MCF 10A (cell line): ENCODE results near the gene PPAT. TPM values are rescaled to one million over a fixed set of nuclear protein-coding genes. Genes with fewer than 3 reads are reported as not detected.

Experiments used
- BruUV-seq: library from RNA; stranded (reverse); fragments of 400-500 nt; replicated peaks from 2 replicates; lab custom pipeline; 2021; lab: Mats Ljungman, UMichigan
- CTCF ChIA-PET: fragments of 300-600 bp; sonication (Branson Sonifier 250); formaldehyde crosslinking; extraction: SDS; loops from one replicate; lab custom pipeline; 2021; ENCODE audit warnings: antibody characterized with exemption, inconsistent platforms; lab: Yijun Ruan, JAX
- POLR2A ChIA-PET: fragments of 300-600, 350-650 bp; sonication (Branson Sonifier 250); formaldehyde crosslinking; extraction: SDS; loops from one replicate; lab custom pipeline; 2020; ENCODE audit warnings: antibody characterized with exemption, inconsistent platforms; lab: Yijun Ruan, JAX
- DNase-seq: peaks from one replicate; pipeline ENCODE4 v3.0.0-alpha.2; 2018; ENCODE audit not compliant: unreplicated experiment
- H3K27ac Mint-ChIP-seq: one replicate; pipeline ENCODE4 v1.8.0; 2022; ENCODE audit warnings: mild to moderate bottlenecking, low read depth, mixed read lengths; ENCODE audit not compliant: unreplicated experiment
- H3K27me3 Mint-ChIP-seq: one replicate; pipeline ENCODE4 v1.8.0; 2022; ENCODE audit warnings: mixed read lengths; ENCODE audit not compliant: insufficient read depth, unreplicated experiment
- H3K36me3 Mint-ChIP-seq: one replicate; pipeline ENCODE4 v1.8.0; 2022; ENCODE audit warnings: mild to moderate bottlenecking, moderate library complexity, mixed read lengths; ENCODE audit not compliant: insufficient read depth, unreplicated experiment
- H3K4me1 Mint-ChIP-seq: one replicate; pipeline ENCODE4 v1.8.0; 2022; ENCODE audit warnings: mixed read lengths; ENCODE audit not compliant: insufficient read depth, unreplicated experiment
- H3K4me3 Mint-ChIP-seq: one replicate; pipeline ENCODE4 v1.8.0; 2022; ENCODE audit warnings: mild to moderate bottlenecking, moderate library complexity, mixed read lengths; ENCODE audit not compliant: unreplicated experiment
- H3K9me3 Mint-ChIP-seq: one replicate; pipeline ENCODE4 v1.8.0; 2022; ENCODE audit warnings: mixed read lengths; ENCODE audit not compliant: unreplicated experiment
- CTCF ChIP-seq: fragments of 200-600 bp; IDR thresholded peaks from one replicate; pipeline ENCODE4 v1.8.0; 2022; ENCODE audit warnings: antibody characterized with exemption, mild to moderate bottlenecking; ENCODE audit not compliant: unreplicated experiment
- intact Hi-C: fragments of 100-400 bp; cut with micrococcal nuclease; formaldehyde crosslinking; loops from 2 replicates; pipeline ENCODE4 v1.14.1; 2022
- total RNA-seq: library from RNA; stranded (reverse); gene quantifications from 2 replicates; pipeline ENCODE4 v1.2.3, GENCODE V29; 2022

PPAT gene
- total RNA-seq, 1 experiment from 2014 or later, result 47.0 TPM

GRCh38 chr4:56417396-56417795, 18.0 kb downstream of the PPAT start:
- ChIA-PET CTCF (interaction anchor here (0.7 to 1.7 kb wide), 2 partner anchors 419 to 469 kb away, joined by 3 to 7 read pairs; partner anchors contain the start of gene CEP135), POLR2A (interaction anchor here (4.0 kb wide), 1 partner anchor 18 kb away, joined by 38 read pairs; the partner anchor contains the start of genes PAICS and PPAT)
- no peak for TF ChIP-seq CTCF
- H3K27ac Mint-ChIP-seq, result no peak overlapping the region
- H3K4me3 Mint-ChIP-seq, result no peak overlapping the region
- intact Hi-C loops, result no loop called here
- H3K27me3 Mint-ChIP-seq, result no peaks in the 10 kb centered on the region
- peaks cover 7% of the 10 kb centered on the region for H3K4me1 Mint-ChIP-seq
- no TSS peak for BruUV-seq
- DNase-seq, result no peak
- H3K9me3 Mint-ChIP-seq, result no peaks in the 10 kb centered on the region
- no peaks in the 10 kb centered on the region for H3K36me3 Mint-ChIP-seq

- CTCF ChIA-PET, result interaction anchor here (0.6 to 2.0 kb wide), 2 partner anchors 19 to 58 kb away, joined by 4 to 8 read pairs; partner anchors contain the start of genes PAICS and PPAT
- Mint-ChIP-seq H3K36me3 (no peaks in the 10 kb centered on the region), H3K4me3 (no peak overlapping the region), H3K27ac (no peak overlapping the region), H3K9me3 (no peaks in the 10 kb centered on the region), H3K4me1 (peaks cover 9% of the 10 kb centered on the region), H3K27me3 (no peaks in the 10 kb centered on the region)
- POLR2A ChIA-PET, result interaction anchor here (0.6 to 4.0 kb wide), 4 partner anchors 9 to 74 kb away, joined by 3 to 38 read pairs (median 4); partner anchors contain the start of genes PAICS and PPAT
- intact Hi-C loops, result no loop called here
- TF ChIP-seq CTCF, result no peak
- DNase-seq, result no peak
- no TSS peak for BruUV-seq
These were observed 19.1 kb downstream of the PPAT start for GRCh38 chr4:56416349-56416748.

GRCh38 chr4:56414135-56414670, 21.2 kb downstream of the PPAT start:
- Mint-ChIP-seq H3K27me3 (no peaks in the 10 kb centered on the region), H3K9me3 (no peaks in the 10 kb centered on the region), H3K4me1 (peaks cover 10% of the 10 kb centered on the region), H3K4me3 (peak overlapping the region; percentile 60), H3K36me3 (no peaks in the 10 kb centered on the region), H3K27ac (peak overlapping the region; percentile 80)
- no peak for DNase-seq
- BruUV-seq, result no TSS peak
- intact Hi-C loops, result no loop called here
- CTCF ChIA-PET, result interaction anchor here (0.6 kb wide), 1 partner anchor 460 kb away, joined by 3 read pairs; no protein-coding TSS in a partner anchor
- TF ChIP-seq CTCF, result no peak
- POLR2A ChIA-PET, result interaction anchor here (1.2 to 4.0 kb wide), 5 partner anchors 10 to 54 kb away, joined by 4 to 38 read pairs (median 7); partner anchors contain the start of genes AASDH, PAICS and PPAT
